T-helper 2 cell treated with Interferon-gamma antibody and Interleukin-4, amounts not matched to agents 100 ng/mL and 5 ng/mL, for 36 hours (primary cell): Measurements from ENCODE around the gene EDARADD. TPM values are rescaled to one million over a fixed set of nuclear protein-coding genes. Genes with fewer than 3 reads are reported as not detected.
"Not testable (repeated sequence)": the region's sequence is repeated elsewhere in the genome, so short reads cannot be mapped to it uniquely, and the experiment has no call there.

Experiments
- intact Hi-C: fragments of 100-400 bp; cut with micrococcal nuclease; formaldehyde crosslinking; loops from one replicate; pipeline ENCODE4 v1.15.1; 2023
- total RNA-seq: library from RNA; stranded (reverse); gene quantifications from 2 replicates; pipeline ENCODE4 v1.2.3, GENCODE V29; 2022

The EDARADD gene
- total RNA-seq, result 9.7 and 11.7 TPM in 2 replicates

DNA sequence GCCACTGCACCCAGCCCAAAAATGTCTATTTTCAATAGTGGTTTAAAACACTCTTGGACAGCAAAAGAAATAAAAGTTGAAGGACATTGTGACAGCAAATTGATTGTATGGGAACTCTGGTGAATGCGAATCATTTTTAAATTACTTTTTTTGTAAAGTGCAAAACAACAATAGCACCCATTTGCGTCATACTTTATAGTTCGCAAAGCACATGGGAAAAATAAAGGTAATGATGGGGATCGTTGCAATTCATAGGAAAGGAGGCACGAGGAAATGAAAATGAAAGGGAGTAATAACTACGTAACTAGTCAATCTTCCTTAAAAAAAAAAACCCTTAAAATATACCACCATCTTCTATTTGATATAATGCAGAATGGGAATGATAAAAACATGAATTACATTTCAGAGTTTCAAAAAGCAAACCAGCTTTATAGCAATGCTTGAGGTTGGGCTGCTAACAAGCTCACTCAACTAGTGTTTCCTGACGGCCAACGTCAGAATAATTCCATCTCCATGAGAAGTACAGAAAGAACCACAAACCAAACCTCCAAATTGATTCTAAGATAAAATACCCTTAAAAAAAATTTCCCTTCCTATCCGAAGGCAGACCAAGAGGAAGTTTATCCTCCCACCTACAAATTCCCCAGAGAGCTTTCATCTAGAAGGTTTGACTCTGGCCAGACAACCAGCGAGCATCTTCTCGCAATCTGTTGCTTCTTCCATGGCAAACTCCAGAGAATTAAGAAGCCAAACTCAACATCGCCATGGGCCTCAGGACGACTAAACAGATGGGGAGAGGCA, at the start of gene EDARADD:
EDARADD (plus strand) TSS at position 606 of the 801 bp plus-strand sequence; CDS start at position 765, 159 bp downstream.
- intact Hi-C loops, result loop anchor here (1.0 to 10.0 kb wide), 6 partner anchors 112 to 529 kb away; partner anchors contain the start of genes GPR137B, HEATR1, LYST and MTR

DNA sequence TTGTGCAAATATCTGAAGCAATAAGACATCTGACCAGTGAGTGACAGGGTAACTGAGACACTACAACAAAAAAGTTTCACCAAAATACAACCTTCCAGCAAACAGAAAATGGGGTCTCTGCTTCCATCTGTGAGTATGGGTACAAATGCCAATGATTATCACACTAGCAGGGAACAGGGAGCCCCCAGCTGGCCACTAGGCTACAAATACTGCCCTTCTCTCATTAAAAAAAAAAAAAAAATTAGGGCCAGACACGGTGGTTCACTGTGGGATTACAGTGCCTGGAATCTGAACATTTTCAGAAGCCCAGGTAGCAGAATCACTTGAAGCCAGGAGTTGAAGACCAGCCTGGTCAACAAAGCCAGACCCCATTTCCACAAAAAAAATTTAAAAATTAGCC, 48.4 kb upstream of the EDARADD start:
- intact Hi-C loops, result no loop called here

DNA sequence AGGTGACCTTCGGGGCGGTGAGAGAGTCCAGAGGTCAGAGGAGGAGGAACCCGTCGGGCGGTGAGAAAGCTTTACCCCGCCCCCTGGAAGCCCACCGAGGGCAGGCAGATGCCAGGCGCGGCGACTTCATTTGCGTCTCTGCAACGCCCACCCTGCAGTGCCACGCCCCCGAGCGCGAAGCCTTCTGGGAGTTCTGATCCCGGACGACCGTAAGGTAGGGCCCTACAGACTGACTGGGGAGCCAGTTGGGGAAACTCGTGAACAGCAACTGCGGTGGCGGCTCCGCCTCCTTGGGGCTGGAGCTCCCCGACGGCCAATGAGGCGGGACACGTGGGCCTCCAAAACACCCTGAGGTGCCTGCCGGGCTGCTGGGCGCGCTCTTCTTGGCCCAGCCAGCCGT, 46.0 kb upstream of the EDARADD start:
- intact Hi-C loops, result no loop called here

DNA sequence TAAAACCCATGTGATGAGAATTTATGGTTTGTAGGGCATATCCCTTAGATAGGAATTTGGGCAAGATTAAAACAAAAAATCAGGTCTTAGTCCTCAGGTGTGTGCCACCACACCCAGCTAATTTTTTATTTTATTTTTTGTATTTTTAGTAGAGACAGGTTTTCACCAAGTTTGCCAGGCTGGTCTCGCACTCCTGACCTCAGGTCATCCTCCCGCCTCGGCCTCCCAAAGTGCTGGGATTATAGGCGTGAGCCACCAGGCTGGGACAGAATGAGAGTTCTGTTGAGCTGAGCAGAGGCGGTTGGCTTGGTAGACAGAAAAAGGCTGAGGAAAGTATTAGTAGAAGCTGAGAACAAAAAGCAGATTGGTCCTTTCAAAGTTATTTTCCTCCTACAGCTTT, 43.8 kb upstream of the EDARADD start:
- intact Hi-C loops, result no loop called here

DNA sequence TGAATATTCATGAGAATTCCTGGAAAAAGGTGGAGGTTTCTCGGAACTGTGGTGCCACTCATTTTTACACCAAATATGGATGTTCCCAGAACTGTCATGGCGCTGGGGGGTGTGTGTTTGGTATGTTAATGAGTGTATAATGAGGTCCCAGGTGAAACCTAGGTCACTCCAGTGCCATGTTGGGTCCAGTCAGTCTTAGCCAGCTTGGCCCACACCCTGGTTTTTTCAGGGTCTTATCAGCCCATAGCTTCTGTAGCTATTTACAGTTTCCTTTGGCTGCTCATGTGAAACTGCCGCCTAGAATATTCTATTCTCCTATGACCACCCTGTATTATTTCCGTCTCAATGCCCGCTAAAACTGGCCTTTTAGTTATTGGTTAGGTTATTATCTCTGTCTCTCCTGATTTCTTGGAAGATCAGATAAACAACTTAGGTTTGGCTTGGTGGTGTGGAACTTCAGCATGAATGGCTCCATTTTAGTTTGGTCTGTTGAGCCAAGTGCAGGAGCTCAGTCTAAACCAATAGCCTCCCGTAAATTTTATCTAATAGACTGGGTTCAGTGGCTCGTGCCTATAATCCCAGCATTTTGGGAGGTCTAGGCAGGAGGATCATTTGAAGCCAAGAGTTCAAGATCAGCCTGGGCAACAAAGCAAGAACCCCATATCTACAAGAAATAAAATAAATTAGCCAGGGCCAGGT, 42.1 kb upstream of the EDARADD start:
- intact Hi-C loops, result no loop called here

DNA sequence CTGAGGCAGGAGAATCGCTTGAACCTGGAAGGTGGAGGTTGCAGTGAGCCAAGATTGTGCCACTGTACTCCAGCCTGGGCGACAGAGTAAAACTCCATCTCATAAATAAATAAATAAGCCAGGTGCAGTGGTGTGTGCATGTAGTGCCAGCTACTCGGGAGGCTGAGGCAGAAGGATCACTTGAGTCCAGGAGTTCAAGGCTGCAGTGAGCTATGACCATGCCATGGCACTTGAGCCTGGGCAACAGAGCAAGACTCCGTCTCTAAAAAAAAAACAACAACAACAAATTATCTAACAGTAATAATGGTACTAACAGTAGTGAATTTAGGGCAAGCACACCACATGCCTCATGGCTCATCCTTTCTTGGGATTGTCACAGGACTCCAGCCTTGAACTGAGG, 41.3 kb upstream of the EDARADD start:
- intact Hi-C loops, result not testable (repeated sequence)

DNA sequence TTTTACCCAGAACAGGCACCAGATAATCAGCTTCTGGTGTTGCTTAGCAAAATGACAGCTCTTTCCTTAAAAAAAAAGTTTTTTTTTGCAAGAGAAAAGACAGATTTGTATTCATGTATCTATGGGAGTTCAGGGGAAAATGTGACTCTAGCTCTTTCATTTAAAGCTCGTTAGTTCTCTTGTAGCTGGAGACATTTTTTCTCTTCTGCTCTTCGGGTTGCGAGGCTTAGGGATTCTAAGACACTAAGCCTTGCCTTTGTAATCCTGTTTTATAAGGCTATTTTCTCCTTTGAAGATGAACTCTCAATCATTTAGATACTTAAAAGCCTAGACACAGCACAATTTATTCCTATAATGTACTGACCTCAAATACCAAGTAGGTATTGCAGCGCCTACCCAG, 40.3 kb upstream of the EDARADD start:
- intact Hi-C loops, result no loop called here

DNA sequence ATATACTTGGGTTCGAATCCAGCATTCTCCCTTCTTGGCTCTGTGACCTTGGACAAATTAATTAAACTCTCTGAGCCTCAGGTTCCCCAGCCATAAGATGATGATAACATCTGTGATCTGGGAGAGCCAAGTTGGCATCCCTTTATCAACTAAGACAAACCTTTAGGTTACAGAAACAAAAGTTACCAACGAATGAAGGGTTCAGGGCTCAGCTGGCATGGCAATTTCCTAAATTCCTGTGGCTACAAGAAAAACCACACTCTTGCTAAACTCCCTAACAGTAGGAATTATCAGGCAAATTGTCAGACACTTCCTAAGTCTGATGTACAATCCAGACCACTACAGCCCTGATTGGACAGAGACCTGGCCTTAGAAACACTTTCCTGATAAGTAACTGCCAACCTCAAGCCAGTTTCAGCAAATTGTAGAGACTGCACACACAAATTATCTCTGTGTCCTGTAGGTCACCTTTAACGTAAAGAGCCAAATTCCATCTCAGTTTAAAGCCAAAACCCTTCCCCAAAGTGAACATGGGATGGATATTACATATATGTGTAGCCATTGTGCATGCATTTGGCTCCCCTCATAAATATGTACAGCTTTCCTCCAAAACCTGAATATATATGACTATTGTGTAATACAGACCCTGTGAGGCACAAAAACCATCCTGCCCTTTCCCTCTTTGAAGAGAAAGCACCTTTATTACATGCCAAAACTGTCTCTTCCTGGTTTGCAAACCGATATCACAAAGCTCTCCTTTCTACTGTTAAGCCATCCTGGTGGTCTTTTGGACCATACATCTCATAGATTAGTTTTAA, 39.5 kb upstream of the EDARADD start:
- intact Hi-C loops, result no loop called here

DNA sequence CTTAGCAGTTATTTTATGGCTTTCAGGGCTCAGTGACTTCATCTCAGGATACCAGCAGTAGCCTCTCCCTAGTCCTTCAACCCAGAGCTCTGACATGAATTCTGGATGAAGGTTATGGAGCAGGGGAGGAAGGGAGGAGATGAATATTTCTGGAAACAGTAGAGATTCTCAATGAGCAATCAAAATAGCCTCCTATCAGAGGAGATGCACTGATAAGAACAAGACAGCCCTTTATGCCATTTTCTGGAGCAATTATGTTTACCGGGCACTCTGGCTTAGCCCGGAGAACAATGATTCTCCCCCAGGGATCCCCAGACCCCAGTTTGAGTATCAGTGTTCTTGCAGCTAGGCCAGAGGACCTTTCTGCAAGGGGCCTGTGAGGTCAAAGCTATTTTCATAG, 37.9 kb upstream of the EDARADD start:
- intact Hi-C loops, result no loop called here

DNA sequence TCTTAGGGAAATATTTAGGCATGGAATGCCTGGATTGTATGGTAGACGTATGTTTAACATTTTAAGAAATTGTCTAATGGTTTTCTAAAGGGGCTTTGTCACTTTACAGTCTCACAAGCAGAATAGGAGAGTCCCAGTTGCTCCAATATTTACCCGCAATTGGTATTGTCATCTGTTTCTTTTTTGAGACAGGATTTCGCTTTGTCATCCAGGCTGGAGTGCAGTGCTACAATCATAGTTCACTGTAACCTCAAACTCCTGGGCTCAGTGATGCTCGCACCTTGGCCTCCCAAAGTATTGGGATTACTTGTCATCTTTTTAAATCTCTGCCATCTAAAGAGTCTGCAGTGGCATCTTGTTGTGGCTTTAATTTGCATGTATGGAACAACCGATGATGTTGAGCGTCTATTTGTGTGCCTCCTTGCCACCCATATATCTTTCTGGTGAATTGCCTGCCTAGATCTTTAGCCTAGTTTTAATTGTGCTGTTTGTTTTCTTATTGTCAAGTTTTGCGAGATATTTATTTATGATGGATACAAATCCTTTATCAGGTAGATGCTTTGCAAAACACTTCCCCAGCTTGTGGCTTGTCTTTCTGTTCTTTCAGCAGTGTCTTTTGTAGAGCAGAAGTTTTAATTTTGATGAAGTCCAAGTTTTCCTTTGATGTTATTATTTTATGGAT, 32.0 kb upstream of the EDARADD start:
- intact Hi-C loops, result no loop called here

DNA sequence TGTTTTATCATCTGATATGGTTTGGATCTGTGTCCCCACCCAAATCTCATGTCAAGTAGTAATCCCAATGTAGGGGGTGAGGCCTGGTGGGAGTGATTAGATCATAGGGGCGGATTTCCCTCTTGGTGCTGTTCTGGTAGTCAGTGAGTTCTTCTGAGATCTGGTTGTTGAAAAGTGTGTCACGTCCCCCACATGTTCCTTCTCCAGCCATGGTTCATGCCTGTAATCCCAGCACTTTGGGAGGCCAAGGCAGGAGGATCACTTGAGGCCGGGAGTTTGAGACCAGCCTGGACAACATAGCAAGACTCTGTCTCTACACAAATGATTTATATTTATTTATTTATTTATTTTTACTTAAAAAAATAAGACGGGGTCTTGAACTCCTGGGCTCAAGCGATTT, 30.8 kb upstream of the EDARADD start:
- intact Hi-C loops, result no loop called here

DNA sequence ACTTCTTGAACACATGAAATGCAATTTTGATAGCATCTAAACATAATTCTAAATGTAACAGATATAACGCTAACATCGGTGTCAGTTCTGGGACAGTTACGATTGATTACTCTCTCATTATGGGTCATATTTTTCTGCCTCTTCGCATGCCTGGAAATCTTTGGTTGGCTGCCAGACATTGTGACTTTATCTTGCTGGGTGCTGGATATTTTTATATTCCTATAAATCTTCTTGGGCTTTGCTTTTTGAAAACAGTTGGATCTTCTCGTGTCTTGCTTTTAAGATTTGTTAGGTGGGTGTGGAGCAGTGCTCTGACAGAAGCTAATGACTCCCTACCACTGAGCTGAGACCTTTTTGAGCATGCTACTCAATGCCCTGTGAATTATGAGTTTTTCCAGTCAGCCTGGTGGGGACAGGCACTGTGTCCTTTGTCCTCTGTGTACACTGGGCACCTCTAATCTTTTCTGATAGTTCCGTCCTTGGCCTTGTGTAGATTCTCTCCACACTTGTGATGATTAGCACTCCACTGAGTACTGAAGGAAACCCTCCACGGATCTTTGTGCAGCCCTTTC, 28.0 kb upstream of the EDARADD start:
- intact Hi-C loops, result no loop called here

DNA sequence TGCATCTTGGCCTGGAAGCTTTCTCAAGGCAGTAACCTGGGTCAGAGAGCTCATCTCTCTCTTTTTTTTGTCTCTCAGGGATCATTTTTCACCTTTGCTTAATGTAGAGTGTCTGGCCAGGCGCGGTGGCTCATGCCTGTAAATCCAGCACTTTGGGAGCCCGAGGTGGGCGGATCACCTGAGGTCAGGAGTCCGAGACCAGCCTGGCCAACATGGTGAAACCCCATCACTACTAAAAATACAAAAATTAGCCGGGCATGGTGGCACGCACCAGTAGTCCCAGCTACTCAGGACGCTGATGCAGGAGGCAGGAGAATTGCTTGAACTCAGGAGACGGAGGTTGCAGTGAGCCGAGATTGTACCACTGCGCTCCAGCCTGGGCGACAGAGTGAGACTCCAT, 27.4 kb upstream of the EDARADD start:
- intact Hi-C loops, result not testable (repeated sequence)

DNA sequence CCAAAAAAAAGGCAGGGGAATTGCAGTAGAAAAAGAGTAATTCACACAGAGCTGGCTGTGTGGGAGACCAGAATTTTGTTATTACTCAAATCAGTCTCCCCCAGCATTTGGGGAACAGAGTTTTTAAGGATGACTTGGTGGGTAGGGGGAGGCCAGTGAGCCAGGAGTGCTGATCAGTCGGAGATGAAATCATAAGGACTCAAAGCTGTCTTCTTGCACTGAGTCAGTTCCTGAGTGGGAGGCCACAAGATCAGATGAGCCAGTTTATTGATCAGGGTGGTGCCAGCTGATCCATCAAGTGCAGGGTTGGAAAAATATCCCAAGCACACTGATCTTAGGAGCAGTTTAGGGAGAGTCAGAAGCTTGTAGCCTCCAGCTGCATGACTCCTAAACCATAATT, 23.7 kb upstream of the EDARADD start:
- intact Hi-C loops, result no loop called here

DNA sequence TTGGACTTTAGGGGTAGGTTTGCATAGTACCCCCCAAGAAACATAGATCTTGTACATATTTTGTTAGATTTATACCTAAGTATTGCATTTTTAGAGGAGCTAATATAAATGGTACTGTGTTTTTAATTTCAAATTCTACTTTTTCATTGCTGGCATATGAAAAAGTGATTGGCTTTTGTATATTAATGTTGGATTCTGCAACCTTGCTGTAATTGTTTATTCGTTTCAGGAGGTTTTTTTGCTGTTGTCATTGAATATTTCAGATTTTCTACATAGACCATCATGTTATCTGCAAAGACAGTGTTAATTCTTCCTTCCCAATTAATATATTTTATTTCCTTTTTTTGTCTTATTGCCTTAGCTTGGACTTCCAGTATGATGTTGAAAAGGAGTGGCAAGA, 23.0 kb upstream of the EDARADD start:
- intact Hi-C loops, result no loop called here

DNA sequence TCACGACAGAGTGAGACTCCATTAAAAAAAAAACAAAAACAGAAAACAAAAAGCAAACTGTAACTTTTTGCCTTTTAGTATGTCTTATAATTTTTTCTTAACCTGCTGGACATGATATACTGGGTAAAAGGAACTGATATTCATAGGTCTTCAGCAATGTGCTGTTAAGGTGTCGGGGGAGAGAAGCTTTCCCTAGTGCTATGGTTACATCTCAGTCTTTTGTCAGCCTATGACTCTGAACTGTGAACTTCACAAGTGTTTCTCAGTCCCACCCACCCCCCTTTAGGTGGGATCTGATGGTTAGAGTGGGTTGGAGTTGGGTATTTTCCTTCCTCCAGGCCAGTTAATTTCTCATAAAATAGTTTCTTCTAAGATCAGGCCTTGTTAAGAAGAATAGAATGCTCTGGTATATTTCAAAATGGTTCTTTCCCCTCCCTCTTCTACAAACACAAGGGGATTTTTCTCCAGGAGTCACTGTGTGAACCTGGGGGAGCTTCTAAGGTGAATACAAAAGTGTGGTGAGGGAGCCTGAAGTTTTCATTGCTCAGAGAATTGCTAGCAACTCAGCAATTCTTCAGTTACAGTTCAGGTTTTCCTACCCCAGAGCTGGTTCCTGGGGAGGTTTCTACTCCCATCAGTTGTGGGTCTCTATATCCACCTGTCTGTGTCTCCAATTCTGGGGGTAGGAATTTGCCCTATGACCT, 16.1 kb upstream of the EDARADD start:
- intact Hi-C loops, result no loop called here

DNA sequence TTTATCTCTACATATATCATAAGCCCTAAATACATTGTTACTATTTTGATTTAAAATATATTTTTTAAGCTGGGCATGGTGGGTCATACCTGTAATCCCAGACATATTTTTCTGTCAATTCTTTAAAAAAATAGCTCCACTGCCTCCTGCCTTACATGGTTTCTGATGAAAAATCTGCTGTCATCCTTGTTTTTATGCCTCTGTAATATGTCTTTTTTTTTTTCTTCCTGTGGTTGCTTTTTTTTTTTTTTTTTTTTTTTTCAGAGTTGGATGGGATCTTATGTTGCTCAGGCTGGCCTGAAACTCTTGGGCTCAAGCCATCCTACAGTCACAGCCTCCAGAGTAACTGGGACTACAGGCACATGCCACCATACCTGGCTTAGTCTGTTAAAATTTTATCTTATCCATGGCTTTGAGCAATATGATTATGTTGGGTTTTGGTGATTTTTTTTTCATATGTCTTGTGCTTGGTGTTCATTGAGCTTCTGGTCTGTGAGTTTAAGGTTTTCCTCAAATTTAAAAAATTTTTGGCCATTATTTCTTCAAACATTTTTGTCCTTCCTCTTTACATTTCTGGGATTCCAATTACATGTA, 12.4 kb upstream of the EDARADD start:
- intact Hi-C loops, result no loop called here

DNA sequence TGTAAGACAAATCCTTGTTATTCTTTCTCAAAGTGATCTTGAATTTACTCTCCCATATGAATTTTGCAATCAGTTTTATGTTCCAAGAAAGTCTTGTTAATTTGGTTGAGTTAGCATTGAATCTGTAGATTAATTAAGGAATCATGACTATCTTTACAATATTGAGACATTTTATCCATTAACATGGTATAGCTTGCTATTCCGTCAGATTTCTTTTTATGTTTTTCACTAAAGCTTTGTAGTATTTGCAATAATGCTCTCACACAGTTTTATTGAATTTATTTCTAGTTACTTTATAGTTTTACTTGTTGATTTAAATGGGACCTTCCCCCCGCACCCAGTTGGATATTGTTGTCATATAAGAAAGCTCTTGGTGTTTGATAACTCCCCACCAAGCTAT, 5.8 kb upstream of the EDARADD start:
- intact Hi-C loops, result no loop called here

DNA sequence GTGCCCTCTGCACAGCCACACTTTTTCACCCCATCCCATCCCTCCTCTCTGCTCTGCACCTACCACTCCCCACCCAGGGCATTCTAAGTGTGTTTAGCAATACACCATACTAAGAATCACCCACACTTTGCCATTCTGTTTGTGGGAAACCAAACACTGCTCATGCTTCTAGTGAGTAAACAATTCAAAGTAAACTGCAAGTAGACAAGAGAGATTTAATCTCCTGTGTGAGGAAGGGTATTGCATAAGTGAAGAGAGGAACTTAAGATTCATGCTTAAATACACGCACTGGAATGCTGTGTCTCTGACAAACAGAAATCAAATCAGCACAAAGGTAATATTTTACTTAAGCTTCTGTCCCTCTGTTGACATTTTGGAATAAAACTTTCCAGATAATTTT, 4.8 kb upstream of the EDARADD start:
- intact Hi-C loops, result no loop called here

DNA sequence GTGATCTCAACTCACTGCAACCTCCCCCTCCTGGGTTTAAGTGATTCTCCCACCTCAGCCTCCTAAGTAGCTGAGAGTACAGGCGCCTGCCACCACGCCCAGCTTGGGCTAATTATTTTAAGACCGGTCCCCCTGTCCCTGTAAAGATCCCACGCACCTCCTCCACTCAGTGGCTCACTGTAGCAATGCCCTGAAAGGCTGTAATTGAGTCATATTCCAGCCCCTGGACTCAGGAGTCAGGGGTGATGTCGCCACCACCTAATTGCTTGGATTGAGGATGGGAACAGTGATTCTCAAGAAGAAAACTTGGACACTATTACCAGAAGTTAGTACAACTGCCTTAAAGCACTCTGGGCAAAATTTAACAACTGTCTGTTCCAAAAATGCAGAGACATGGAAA, 3.1 kb upstream of the EDARADD start:
- intact Hi-C loops, result loop anchor here (10.0 kb wide), 2 partner anchors 404 to 526 kb away; partner anchors contain the start of genes LYST and MTR
